Mesenchymal stem cell (in vitro differentiated cells and primary cell): ENCODE results near the gene VWA2.
A peak's percentile ranks its signal among the peaks of the same experiment; 100 is the strongest.

Source experiments
- DNase-seq: peaks from one replicate; pipeline ENCODE4 v3.0.0-alpha.2; 2013
- H2AFZ ChIP-seq: one replicate; pipeline ENCODE4 v1.6.1; 2013; ENCODE audit warnings: low read depth, mild to moderate bottlenecking, control low read depth, inconsistent platforms, low read length, moderate library complexity
- H2AK5ac ChIP-seq: 2 replicates; pipeline ENCODE4 v1.6.1; 2013; ENCODE audit warnings: low read length, moderate library complexity, mild to moderate bottlenecking, inconsistent platforms; ENCODE audit not compliant: severe bottlenecking
- H2BK120ac ChIP-seq: one replicate; pipeline ENCODE4 v1.6.1; 2013; ENCODE audit warnings: low read depth, mild to moderate bottlenecking, inconsistent platforms, low read length, moderate library complexity
- H2BK12ac ChIP-seq, 2 experiments: one replicate each; pipeline ENCODE4 v1.6.1; 2013; ENCODE audit warnings: inconsistent platforms in 2 of 2, low read length in 2 of 2, mild to moderate bottlenecking in 2 of 2, moderate library complexity in 2 of 2, control low read depth in 1 of 2
- H2BK15ac ChIP-seq: one replicate; pipeline ENCODE4 v1.6.1; 2013; ENCODE audit warnings: mild to moderate bottlenecking, low read depth, inconsistent platforms; ENCODE audit not compliant: poor library complexity, severe bottlenecking
- H2BK5ac ChIP-seq: 2 replicates; pipeline ENCODE4 v1.6.1; 2013; ENCODE audit warnings: low read depth, mild to moderate bottlenecking, low read length, control low read depth, inconsistent platforms; ENCODE audit not compliant: poor library complexity, severe bottlenecking
- H3K14ac ChIP-seq, 2 experiments: one replicate each; pipeline ENCODE4 v1.6.1; 2013; ENCODE audit warnings: inconsistent platforms in 2 of 2, low read length in 2 of 2, control low read depth in 1 of 2, mild to moderate bottlenecking in 1 of 2, moderate library complexity in 1 of 2
- H3K18ac ChIP-seq, 2 experiments: one replicate each; pipeline ENCODE4 v1.6.1; 2013; ENCODE audit warnings: inconsistent platforms in 2 of 2, low read length in 2 of 2, control low read depth in 1 of 2, low read depth in 1 of 2, mild to moderate bottlenecking in 1 of 2
- H3K23ac ChIP-seq, 2 experiments: one replicate each; pipeline ENCODE4 v1.6.1; 2013; ENCODE audit warnings: inconsistent platforms in 2 of 2, low read length in 2 of 2, mild to moderate bottlenecking in 2 of 2, moderate library complexity in 2 of 2, control low read depth in 1 of 2
- H3K27ac ChIP-seq: 2 replicates; pipeline ENCODE4 v1.5.1; 2013; ENCODE audit warnings: mild to moderate bottlenecking, moderate library complexity, low read length, control low read depth, inconsistent platforms; ENCODE audit not compliant: poor library complexity, severe bottlenecking
- H3K27me3 ChIP-seq, 2 experiments: 2 replicates each; pipeline versions ENCODE4 v1.6.1 to v1.7.0; 2013; ENCODE audit warnings: low read length in 2 of 2, mild to moderate bottlenecking in 2 of 2, moderate library complexity in 2 of 2, control low read depth in 1 of 2, inconsistent platforms in 1 of 2; ENCODE audit not compliant: control insufficient read depth in 1 of 2, insufficient read depth in 1 of 2
- H3K36me3 ChIP-seq, 2 experiments: 2 replicates each; pipeline versions ENCODE4 v1.6.1 to v1.7.0; 2013; ENCODE audit warnings: low read length in 2 of 2, control low read depth in 1 of 2, inconsistent platforms in 1 of 2, low read depth in 1 of 2, mild to moderate bottlenecking in 1 of 2; ENCODE audit not compliant: insufficient read depth in 2 of 2, control insufficient read depth in 1 of 2
- H3K4ac ChIP-seq, 2 experiments: one replicate each; pipeline ENCODE4 v1.6.1; 2013; ENCODE audit warnings: inconsistent platforms in 2 of 2, low read length in 2 of 2, mild to moderate bottlenecking in 2 of 2, moderate library complexity in 2 of 2, control low read depth in 1 of 2, low read depth in 1 of 2
- H3K4me1 ChIP-seq: 2 replicates; pipeline ENCODE4 v1.6.1; 2013; ENCODE audit warnings: low read depth, low read length, control low read depth; ENCODE audit not compliant: control insufficient read depth, insufficient read depth
- H3K4me2 ChIP-seq: 2 replicates; pipeline ENCODE4 v1.6.1; 2013; ENCODE audit warnings: low read length, mild to moderate bottlenecking, inconsistent platforms; ENCODE audit not compliant: poor library complexity, severe bottlenecking
- H3K4me3 ChIP-seq, 2 experiments: 2 replicates each; pipeline versions ENCODE4 v1.5.1 to v1.7.0; 2013; ENCODE audit warnings: low read length in 2 of 2, mild to moderate bottlenecking in 2 of 2, control low read depth in 1 of 2, low read depth in 1 of 2; ENCODE audit not compliant: insufficient read depth in 1 of 2
- H3K79me1 ChIP-seq: replicated peaks from 2 replicates; pipeline ENCODE4 v1.6.1; 2013; ENCODE audit warnings: mild to moderate bottlenecking, control low read depth, low read length, inconsistent platforms; ENCODE audit not compliant: poor library complexity, severe bottlenecking
- H3K9ac ChIP-seq: 2 replicates; pipeline ENCODE4 v1.7.0; 2013; ENCODE audit warnings: mild to moderate bottlenecking, low read length, moderate library complexity
- H3K9me3 ChIP-seq: 2 replicates; pipeline ENCODE4 v1.7.0; 2013; ENCODE audit warnings: mild to moderate bottlenecking, low read length; ENCODE audit not compliant: control insufficient read depth
- H4K8ac ChIP-seq: one replicate; pipeline ENCODE4 v1.6.1; 2013; ENCODE audit warnings: inconsistent platforms, mild to moderate bottlenecking, low read length, moderate library complexity
- H4K91ac ChIP-seq: one replicate; pipeline ENCODE4 v1.6.1; 2013; ENCODE audit warnings: mild to moderate bottlenecking, low read length, inconsistent platforms
- WGBS: methylation state at CpG from one replicate; pipeline ENCODE4 v1.1.7; 2013; ENCODE audit warnings: mixed read lengths; 5-methylcytosine and 5-hydroxymethylcytosine counted together

The VWA2 gene

DNA sequence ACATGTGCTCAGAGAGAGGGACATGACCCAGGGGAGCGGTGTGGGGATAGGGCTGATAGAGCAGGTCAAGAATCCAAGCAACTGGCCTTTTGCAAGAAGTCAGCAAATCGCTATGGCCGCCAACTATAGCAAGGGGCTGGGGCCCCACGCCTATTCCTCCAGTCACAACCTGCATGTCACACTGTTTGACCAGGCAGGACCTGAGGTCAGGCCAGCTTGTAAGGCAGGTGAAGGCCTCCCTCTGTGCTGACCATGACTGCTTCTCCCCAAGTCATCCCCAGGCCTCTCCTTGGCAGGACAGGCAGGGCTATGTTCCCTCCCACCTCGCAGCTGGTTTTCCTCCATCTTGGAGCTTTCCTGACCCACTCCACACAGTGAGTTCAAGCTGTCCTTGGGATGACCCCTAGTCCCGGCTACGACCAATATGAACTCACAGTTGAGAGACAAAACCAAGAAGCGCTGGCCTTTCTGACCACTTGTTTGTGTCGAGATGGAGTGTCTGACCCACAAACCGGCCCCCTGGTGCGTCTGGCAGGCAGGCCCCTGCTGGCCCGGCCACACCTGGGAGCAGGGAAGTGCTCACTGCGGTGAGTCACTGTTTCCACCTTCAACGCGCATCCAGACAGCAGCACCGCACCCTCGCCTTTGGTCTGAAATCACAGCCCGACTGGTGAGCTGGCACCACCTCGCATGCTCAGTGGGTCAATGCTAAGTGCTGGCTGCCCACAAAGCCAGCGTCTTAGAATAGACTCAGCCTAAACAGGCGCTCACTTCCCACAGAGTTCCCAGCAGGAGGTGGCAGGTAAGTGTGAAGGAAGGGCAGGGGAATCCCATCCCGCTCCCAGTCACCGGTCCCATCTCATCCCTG, 81.4 kb downstream of the VWA2 start:
- Histone ChIP-seq H3K4ac (no peak overlapping the region), H3K4me3 (peak overlapping the region in 1 of 2 experiments; percentile 4), H3K4me2 (no peak overlapping the region), H3K14ac (no peak overlapping the region), H3K9me3 (no peaks in the 10 kb centered on the region), H3K9ac (no peak overlapping the region), H3K27me3 (peaks cover 0 to 47% of the 10 kb centered on the region in 2 experiments), H3K18ac (peak overlapping the region; percentile 28 to 89), H4K91ac (peak overlapping the region; percentile 90), H3K36me3 (peaks cover 0 to 2% of the 10 kb centered on the region in 2 experiments), H3K27ac (no peak overlapping the region), H2BK12ac (peak overlapping the region; percentile 49 to 89), H3K79me1 (no peaks in the 10 kb centered on the region), H2BK5ac (no peak overlapping the region), H3K23ac (no peak overlapping the region), H2AFZ (no peak overlapping the region), H4K8ac (peak overlapping the region; percentile 27), H2BK15ac (no peak overlapping the region), H3K4me1 (peaks cover 15% of the 10 kb centered on the region), H2BK120ac (no peak overlapping the region), H2AK5ac (no peak overlapping the region)
- WGBS: 83% methylated on average over 23 of the region's 23 CpGs
- no peak for DNase-seq

- no peak overlapping the region for H2BK5ac ChIP-seq
- H2BK15ac ChIP-seq: no peak overlapping the region
These were observed 83.3 kb downstream of the VWA2 start for GRCh38 chr10:114322344-114322743.

DNA sequence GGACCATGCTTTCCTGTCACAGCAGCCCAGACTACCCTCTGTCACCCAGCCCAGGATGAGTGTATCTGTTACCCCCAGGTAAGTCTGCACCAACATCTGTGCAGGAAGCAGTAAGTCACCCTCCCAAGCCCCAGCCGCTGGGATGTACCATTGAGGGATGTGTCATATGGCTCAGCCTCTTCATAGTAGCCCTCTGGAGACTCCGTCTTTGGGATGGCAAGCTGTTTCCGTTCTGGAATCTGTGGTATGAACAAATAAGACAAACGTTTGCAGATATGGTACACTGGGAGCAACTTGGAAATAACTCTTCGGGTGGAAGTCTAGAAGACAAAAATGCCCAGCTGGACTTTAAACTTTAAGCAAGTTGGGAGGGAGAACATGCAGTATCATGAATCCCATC, 84.0 kb downstream of the VWA2 start:
- peaks cover 15% of the 10 kb centered on the region for H3K4me1 ChIP-seq
- H3K14ac ChIP-seq: no peak overlapping the region
- H3K9ac ChIP-seq: no peak overlapping the region
- no peak overlapping the region for H2AK5ac ChIP-seq
- H3K36me3 ChIP-seq: peaks cover 0 to under 1% of the 10 kb centered on the region in 2 experiments
- peak overlapping the region in 1 of 2 experiments; percentile 46 for H3K23ac ChIP-seq
- H3K79me1 ChIP-seq: no peaks in the 10 kb centered on the region
- peak overlapping the region; percentile 64 to 89 for H2BK12ac ChIP-seq
- no peak overlapping the region for H2AFZ ChIP-seq
- H4K91ac ChIP-seq: peak overlapping the region; percentile 65
- H2BK15ac ChIP-seq: no peak overlapping the region
- H3K18ac ChIP-seq: peak overlapping the region; percentile 85 to 89
- H3K9me3 ChIP-seq: no peaks in the 10 kb centered on the region
- 0% methylated on average over 5 of the region's 5 CpGs for WGBS
- no peak overlapping the region for H2BK5ac ChIP-seq
- H3K27me3 ChIP-seq: peaks cover 0 to 36% of the 10 kb centered on the region in 2 experiments
- H3K4me2 ChIP-seq: no peak overlapping the region
- DNase-seq: peak; percentile 83
- H4K8ac ChIP-seq: peak overlapping the region; percentile 72
- no peak overlapping the region for H3K4me3 ChIP-seq
- no peak overlapping the region for H2BK120ac ChIP-seq
- no peak overlapping the region for H3K27ac ChIP-seq
- peak overlapping the region in 1 of 2 experiments; percentile 71 for H3K4ac ChIP-seq

More at GRCh38 chr10:114322344-114322743, 83.3 kb downstream of the VWA2 start:
- Histone ChIP-seq H3K79me1 (no peaks in the 10 kb centered on the region), H3K14ac (no peak overlapping the region), H2AFZ (no peak overlapping the region), H2BK12ac (peak overlapping the region; percentile 64 to 89), H3K9me3 (no peaks in the 10 kb centered on the region), H3K4me1 (peaks cover 15% of the 10 kb centered on the region), H3K27ac (no peak overlapping the region), H4K91ac (peak overlapping the region; percentile 78), H3K4ac (peak overlapping the region; percentile 71 to 73), H4K8ac (peak overlapping the region; percentile 72), H3K18ac (peak overlapping the region; percentile 85 to 89), H3K27me3 (peaks cover 0 to 37% of the 10 kb centered on the region in 2 experiments), H3K36me3 (no peaks in the 10 kb centered on the region), H2AK5ac (no peak overlapping the region), H3K4me3 (no peak overlapping the region), H2BK120ac (no peak overlapping the region), H3K4me2 (no peak overlapping the region), H3K23ac (no peak overlapping the region), H3K9ac (no peak overlapping the region)
- DNase-seq: peak; percentile 91
- WGBS: 18% methylated on average over 5 of the region's 5 CpGs

DNA sequence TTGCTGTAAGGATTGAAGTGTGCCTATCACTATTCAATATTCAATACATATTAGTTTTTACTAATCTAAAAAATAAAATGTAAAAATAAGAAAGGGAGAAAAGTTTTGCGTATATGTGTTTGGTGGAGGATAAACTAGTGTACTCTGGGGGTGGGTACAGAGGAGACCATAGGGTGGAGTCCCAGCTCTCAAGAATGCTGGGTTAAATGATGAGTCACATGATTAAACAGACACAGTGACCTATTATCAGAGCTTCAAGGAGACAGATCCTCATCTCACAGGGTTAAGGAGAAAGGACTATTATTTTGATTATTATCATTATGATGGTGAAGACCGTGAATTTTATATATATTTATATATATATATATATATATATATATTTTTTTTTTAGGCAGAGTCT, 87.7 kb downstream of the VWA2 start:
- Histone ChIP-seq H4K91ac (no peak overlapping the region), H3K36me3 (peaks cover 0 to 5% of the 10 kb centered on the region in 2 experiments), H3K9ac (no peak overlapping the region), H3K18ac (no peak overlapping the region), H2BK5ac (no peak overlapping the region), H3K27me3 (peaks cover 0 to 24% of the 10 kb centered on the region in 2 experiments), H2BK15ac (no peak overlapping the region), H3K23ac (no peak overlapping the region), H3K4me2 (no peak overlapping the region), H3K4ac (no peak overlapping the region), H3K4me3 (no peak overlapping the region), H2BK12ac (no peak overlapping the region), H3K9me3 (no peaks in the 10 kb centered on the region), H3K79me1 (no peaks in the 10 kb centered on the region), H3K4me1 (peaks cover 8% of the 10 kb centered on the region), H4K8ac (no peak overlapping the region), H2AK5ac (no peak overlapping the region), H2BK120ac (no peak overlapping the region), H3K27ac (no peak overlapping the region), H2AFZ (no peak overlapping the region), H3K14ac (no peak overlapping the region)
- DNase-seq: no peak
- 62% methylated on average over 1 of the region's 2 CpGs for WGBS
